ENCODE measurements around the gene RDH12.

The RDH12 gene

GRCh38 chr14:67733616-67734015 is 31.9 kb downstream of the RDH12 start:
- H3K4me1 ChIP-seq (ENCODE audit: control insufficient read depth, insufficient read depth, low read depth, low read length) = peaks cover 9% of the 10 kb centered on the region
- 89% methylated on average over 4 of the region's 4 CpGs for WGBS

GRCh38 chr14:67734675-67735074 is 33.0 kb downstream of the RDH12 start:
- no peak overlapping the region for H3K9ac ChIP-seq (ENCODE audit: low read length)
- no peak overlapping the region for H3K14ac ChIP-seq (ENCODE audit: low read length in 2 of 2)
- H3K27ac ChIP-seq (ENCODE audit: low read length, poor library complexity, severe bottlenecking) = no peak overlapping the region
- H3K4me2 ChIP-seq (ENCODE audit: low read length, poor library complexity, severe bottlenecking) = no peak overlapping the region
- H2AFZ ChIP-seq (ENCODE audit: low read depth, low read length) = no peak overlapping the region
- no peaks in the 10 kb centered on the region for H3K9me3 ChIP-seq (ENCODE audit: control insufficient read depth, low read length)
- no peak overlapping the region for H2BK15ac ChIP-seq (ENCODE audit: low read depth, poor library complexity, severe bottlenecking)
- H3K4me1 ChIP-seq (ENCODE audit: control insufficient read depth, insufficient read depth, low read depth, low read length) = peaks cover 8% of the 10 kb centered on the region
- H3K36me3 ChIP-seq (ENCODE audit: control insufficient read depth in 1 of 2, insufficient read depth in 2 of 2, low read depth in 1 of 2, low read length in 2 of 2) = no peaks in the 10 kb centered on the region
- H3K18ac ChIP-seq (ENCODE audit: low read depth in 1 of 2, low read length in 2 of 2) = no peak overlapping the region
- no peak overlapping the region for H3K4ac ChIP-seq (ENCODE audit: low read depth in 1 of 2, low read length in 2 of 2)
- no peak overlapping the region for H4K91ac ChIP-seq (ENCODE audit: low read length)
- no peak overlapping the region for H2AK5ac ChIP-seq (ENCODE audit: low read length, severe bottlenecking)
- no peak for DNase-seq
- no peak overlapping the region for H2BK12ac ChIP-seq (ENCODE audit: low read length in 2 of 2)
- no peak overlapping the region for H2BK120ac ChIP-seq (ENCODE audit: low read depth, low read length)
- H4K8ac ChIP-seq (ENCODE audit: low read length) = no peak overlapping the region
- no peak overlapping the region for H3K4me3 ChIP-seq (ENCODE audit: insufficient read depth in 1 of 2, low read depth in 1 of 2, low read length in 2 of 2)
- H3K23ac ChIP-seq (ENCODE audit: low read length in 2 of 2) = no peak overlapping the region
- peaks cover 6 to 25% of the 10 kb centered on the region in 2 experiments for H3K27me3 ChIP-seq (ENCODE audit: control insufficient read depth in 1 of 2, insufficient read depth in 1 of 2, low read length in 2 of 2)
- WGBS = 70% methylated on average over 3 of the region's 3 CpGs
- no peak overlapping the region for H2BK5ac ChIP-seq (ENCODE audit: low read depth, low read length, poor library complexity, severe bottlenecking)
- no peaks in the 10 kb centered on the region for H3K79me1 ChIP-seq (replicated peaks; ENCODE audit: low read length, poor library complexity, severe bottlenecking)

More at GRCh38 chr14:67733616-67734015, 31.9 kb downstream of the RDH12 start:
- Histone ChIP-seq H3K18ac (ENCODE audit: low read depth in 1 of 2, low read length in 2 of 2) (no peak overlapping the region), H3K23ac (ENCODE audit: low read length in 2 of 2) (no peak overlapping the region), H3K36me3 (ENCODE audit: control insufficient read depth in 1 of 2, insufficient read depth in 2 of 2, low read depth in 1 of 2, low read length in 2 of 2) (no peaks in the 10 kb centered on the region), H4K91ac (ENCODE audit: low read length) (no peak overlapping the region), H3K79me1 (replicated peaks; ENCODE audit: low read length, poor library complexity, severe bottlenecking) (no peaks in the 10 kb centered on the region), H2BK5ac (ENCODE audit: low read depth, low read length, poor library complexity, severe bottlenecking) (no peak overlapping the region), H3K27me3 (ENCODE audit: control insufficient read depth in 1 of 2, insufficient read depth in 1 of 2, low read length in 2 of 2) (peaks cover 16 to 36% of the 10 kb centered on the region in 2 experiments), H2AFZ (ENCODE audit: low read depth, low read length) (no peak overlapping the region), H3K27ac (ENCODE audit: low read length, poor library complexity, severe bottlenecking) (no peak overlapping the region), H2BK120ac (ENCODE audit: low read depth, low read length) (no peak overlapping the region), H2BK12ac (ENCODE audit: low read length in 2 of 2) (no peak overlapping the region), H3K4ac (ENCODE audit: low read depth in 1 of 2, low read length in 2 of 2) (no peak overlapping the region), H4K8ac (ENCODE audit: low read length) (no peak overlapping the region), H3K14ac (ENCODE audit: low read length in 2 of 2) (no peak overlapping the region), H3K4me2 (ENCODE audit: low read length, poor library complexity, severe bottlenecking) (no peak overlapping the region), H3K9ac (ENCODE audit: low read length) (no peak overlapping the region), H2BK15ac (ENCODE audit: low read depth, poor library complexity, severe bottlenecking) (no peak overlapping the region), H3K9me3 (ENCODE audit: control insufficient read depth, low read length) (no peaks in the 10 kb centered on the region), H3K4me3 (ENCODE audit: insufficient read depth in 1 of 2, low read depth in 1 of 2, low read length in 2 of 2) (no peak overlapping the region), H2AK5ac (ENCODE audit: low read length, severe bottlenecking) (no peak overlapping the region)
- DNase-seq = no peak

- WGBS = 95% methylated on average over 8 of the region's 10 CpGs
- no peak overlapping the region for H2AFZ ChIP-seq (ENCODE audit: low read depth, low read length)
- H3K4ac ChIP-seq (ENCODE audit: low read depth in 1 of 2, low read length in 2 of 2) = no peak overlapping the region
- no peak overlapping the region for H3K14ac ChIP-seq (ENCODE audit: low read length in 2 of 2)
- H3K9ac ChIP-seq (ENCODE audit: low read length) = no peak overlapping the region
- H3K9me3 ChIP-seq (ENCODE audit: control insufficient read depth, low read length) = no peaks in the 10 kb centered on the region
- H2BK5ac ChIP-seq (ENCODE audit: low read depth, low read length, poor library complexity, severe bottlenecking) = no peak overlapping the region
- no peak overlapping the region for H3K27ac ChIP-seq (ENCODE audit: low read length, poor library complexity, severe bottlenecking)
- no peak overlapping the region for H2BK120ac ChIP-seq (ENCODE audit: low read depth, low read length)
- H2BK12ac ChIP-seq (ENCODE audit: low read length in 2 of 2) = no peak overlapping the region
- no peaks in the 10 kb centered on the region for H3K36me3 ChIP-seq (ENCODE audit: control insufficient read depth in 1 of 2, insufficient read depth in 2 of 2, low read depth in 1 of 2, low read length in 2 of 2)
- H3K23ac ChIP-seq (ENCODE audit: low read length in 2 of 2) = no peak overlapping the region
- peaks cover 8% of the 10 kb centered on the region for H3K4me1 ChIP-seq (ENCODE audit: control insufficient read depth, insufficient read depth, low read depth, low read length)
- no peak overlapping the region for H2AK5ac ChIP-seq (ENCODE audit: low read length, severe bottlenecking)
- no peak overlapping the region for H4K91ac ChIP-seq (ENCODE audit: low read length)
- H2BK15ac ChIP-seq (ENCODE audit: low read depth, poor library complexity, severe bottlenecking) = no peak overlapping the region
- H3K18ac ChIP-seq (ENCODE audit: low read depth in 1 of 2, low read length in 2 of 2) = no peak overlapping the region
- peaks cover 0 to 20% of the 10 kb centered on the region in 2 experiments for H3K27me3 ChIP-seq (ENCODE audit: control insufficient read depth in 1 of 2, insufficient read depth in 1 of 2, low read length in 2 of 2)
- no peaks in the 10 kb centered on the region for H3K79me1 ChIP-seq (replicated peaks; ENCODE audit: low read length, poor library complexity, severe bottlenecking)
- H3K4me3 ChIP-seq (ENCODE audit: insufficient read depth in 1 of 2, low read depth in 1 of 2, low read length in 2 of 2) = no peak overlapping the region
- no peak for DNase-seq
- H3K4me2 ChIP-seq (ENCODE audit: low read length, poor library complexity, severe bottlenecking) = no peak overlapping the region
- H4K8ac ChIP-seq (ENCODE audit: low read length) = no peak overlapping the region
Measured at GRCh38 chr14:67735336-67736147, 33.9 kb downstream of the RDH12 start.

- Histone ChIP-seq H4K8ac (ENCODE audit: low read length) (no peak overlapping the region), H2AK5ac (ENCODE audit: low read length, severe bottlenecking) (no peak overlapping the region), H3K36me3 (ENCODE audit: control insufficient read depth in 1 of 2, insufficient read depth in 2 of 2, low read depth in 1 of 2, low read length in 2 of 2) (no peaks in the 10 kb centered on the region), H3K4me3 (ENCODE audit: insufficient read depth in 1 of 2, low read depth in 1 of 2, low read length in 2 of 2) (no peak overlapping the region), H3K9ac (ENCODE audit: low read length) (no peak overlapping the region), H3K14ac (ENCODE audit: low read length in 2 of 2) (no peak overlapping the region), H3K79me1 (replicated peaks; ENCODE audit: low read length, poor library complexity, severe bottlenecking) (no peaks in the 10 kb centered on the region), H4K91ac (ENCODE audit: low read length) (no peak overlapping the region), H3K27ac (ENCODE audit: low read length, poor library complexity, severe bottlenecking) (no peak overlapping the region), H3K27me3 (ENCODE audit: control insufficient read depth in 1 of 2, insufficient read depth in 1 of 2, low read length in 2 of 2) (peaks cover 0 to 22% of the 10 kb centered on the region in 2 experiments), H2BK15ac (ENCODE audit: low read depth, poor library complexity, severe bottlenecking) (no peak overlapping the region), H3K4me1 (ENCODE audit: control insufficient read depth, insufficient read depth, low read depth, low read length) (peaks cover 8% of the 10 kb centered on the region), H3K4me2 (ENCODE audit: low read length, poor library complexity, severe bottlenecking) (no peak overlapping the region), H2BK12ac (ENCODE audit: low read length in 2 of 2) (no peak overlapping the region), H2BK120ac (ENCODE audit: low read depth, low read length) (no peak overlapping the region), H3K18ac (ENCODE audit: low read depth in 1 of 2, low read length in 2 of 2) (no peak overlapping the region), H2AFZ (ENCODE audit: low read depth, low read length) (no peak overlapping the region), H3K4ac (ENCODE audit: low read depth in 1 of 2, low read length in 2 of 2) (no peak overlapping the region), H3K9me3 (ENCODE audit: control insufficient read depth, low read length) (no peaks in the 10 kb centered on the region), H3K23ac (ENCODE audit: low read length in 2 of 2) (no peak overlapping the region), H2BK5ac (ENCODE audit: low read depth, low read length, poor library complexity, severe bottlenecking) (no peak overlapping the region)
- DNase-seq = no peak
- 97% methylated on average over 3 of the region's 4 CpGs for WGBS
Measured at GRCh38 chr14:67736771-67737170, 35.1 kb downstream of the RDH12 start.
